HAP-1 (cell line): ENCODE results near the gene SDK1.
"Not testable (repeated sequence)": the region's sequence is repeated elsewhere in the genome, so short reads cannot be mapped to it uniquely, and the experiment has no call there.

Experiments used
- DNase-seq, 2 experiments: peaks; one replicate each; pipeline ENCODE4 v3.0.0-alpha.2; 2016 to 2020; ENCODE audit warnings: low spot score in 2 of 2
- H3K27me3 ChIP-seq: fragments of 250-450 bp; sonication (Bioruptor Pico); 2 replicates; pipeline ENCODE4 v1.5.1; 2020; ENCODE audit warnings: low read depth, mild to moderate bottlenecking, moderate library complexity
- H3K36me3 ChIP-seq: fragments of 250-450 bp; sonication (Bioruptor Pico); replicated peaks from 2 replicates; pipeline ENCODE4 v1.5.1; 2020; ENCODE audit warnings: mild to moderate bottlenecking
- H3K4me1 ChIP-seq: fragments of 250-450 bp; sonication (Bioruptor Pico); 2 replicates; pipeline ENCODE4 v1.5.1; 2020; ENCODE audit warnings: mild to moderate bottlenecking
- H3K4me3 ChIP-seq: fragments of 250-450 bp; sonication (Bioruptor Pico); 2 replicates; pipeline ENCODE4 v1.5.1; 2020; ENCODE audit warnings: mild to moderate bottlenecking, moderate library complexity
- H3K9me3 ChIP-seq: fragments of 250-450 bp; sonication (Bioruptor Pico); 2 replicates; pipeline ENCODE4 v1.5.1; 2020; ENCODE audit warnings: mild to moderate bottlenecking, moderate library complexity
- in situ Hi-C: fragments of 300-500 bp; cut with MboI; formaldehyde crosslinking; loops from 3 replicates; pipeline ENCODE4 v1.14.3; 2020; ENCODE audit warnings: low sequenced_read_pairs, inconsistent platforms, mixed read lengths

The SDK1 gene

GRCh38 chr7:3753868-3754267, 452.8 kb downstream of the SDK1 start:
- no peaks in the 10 kb centered on the region for H3K27me3 ChIP-seq
- no peaks in the 10 kb centered on the region for H3K4me1 ChIP-seq
- no peaks in the 10 kb centered on the region for H3K9me3 ChIP-seq
- H3K36me3 ChIP-seq, result no peaks in the 10 kb centered on the region
- DNase-seq, result no peak
- no peak overlapping the region for H3K4me3 ChIP-seq
- in situ Hi-C loops, result no loop called here

- H3K4me1 ChIP-seq, result no peaks in the 10 kb centered on the region
- H3K4me3 ChIP-seq, result no peak overlapping the region
Observed at GRCh38 chr7:3754493-3755341, 453.7 kb downstream of the SDK1 start.

GRCh38 chr7:3755778-3756453, 454.9 kb downstream of the SDK1 start:
- H3K27me3 ChIP-seq, H3K36me3 ChIP-seq, H3K9me3 ChIP-seq, DNase-seq, H3K4me1 ChIP-seq, in situ Hi-C loops, H3K4me3 ChIP-seq: not testable (repeated sequence)

More at GRCh38 chr7:3754493-3755341, 453.7 kb downstream of the SDK1 start:
- DNase-seq, result no peak
- no peaks in the 10 kb centered on the region for H3K27me3 ChIP-seq
- H3K36me3 ChIP-seq, result no peaks in the 10 kb centered on the region
- H3K9me3 ChIP-seq, result no peaks in the 10 kb centered on the region
- in situ Hi-C loops, result no loop called here

- H3K4me3 ChIP-seq, result no peak overlapping the region
- in situ Hi-C loops, result no loop called here
- no peak for DNase-seq
Observed at GRCh38 chr7:3757059-3757458, 456.0 kb downstream of the SDK1 start.

GRCh38 chr7:3760651-3761050, 459.6 kb downstream of the SDK1 start:
- Histone ChIP-seq H3K4me1 (no peaks in the 10 kb centered on the region), H3K27me3 (no peaks in the 10 kb centered on the region), H3K4me3 (no peak overlapping the region), H3K36me3 (no peaks in the 10 kb centered on the region), H3K9me3 (no peaks in the 10 kb centered on the region)
- DNase-seq, result no peak
- in situ Hi-C loops, result no loop called here

More at GRCh38 chr7:3757059-3757458, 456.0 kb downstream of the SDK1 start:
- H3K9me3 ChIP-seq, result no peaks in the 10 kb centered on the region
- no peaks in the 10 kb centered on the region for H3K36me3 ChIP-seq
- no peaks in the 10 kb centered on the region for H3K27me3 ChIP-seq
- H3K4me1 ChIP-seq, result no peaks in the 10 kb centered on the region

- no peaks in the 10 kb centered on the region for H3K36me3 ChIP-seq
- in situ Hi-C loops, result no loop called here
- no peaks in the 10 kb centered on the region for H3K27me3 ChIP-seq
- no peak for DNase-seq
- H3K9me3 ChIP-seq, result no peaks in the 10 kb centered on the region
- H3K4me1 ChIP-seq, result no peaks in the 10 kb centered on the region
- no peak overlapping the region for H3K4me3 ChIP-seq
Observed at GRCh38 chr7:3762146-3762831, 461.2 kb downstream of the SDK1 start.

GRCh38 chr7:3767917-3768777, 467.1 kb downstream of the SDK1 start:
- in situ Hi-C loops, result no loop called here
- Histone ChIP-seq H3K4me3 (no peak overlapping the region), H3K27me3 (no peaks in the 10 kb centered on the region), H3K4me1 (no peaks in the 10 kb centered on the region), H3K36me3 (no peaks in the 10 kb centered on the region), H3K9me3 (no peaks in the 10 kb centered on the region)
- no peak for DNase-seq

- Histone ChIP-seq H3K4me3 (no peak overlapping the region), H3K9me3 (no peaks in the 10 kb centered on the region), H3K27me3 (no peaks in the 10 kb centered on the region), H3K4me1 (no peaks in the 10 kb centered on the region), H3K36me3 (no peaks in the 10 kb centered on the region)
- DNase-seq, result no peak
- in situ Hi-C loops, result no loop called here
Observed at GRCh38 chr7:3771906-3772305, 470.9 kb downstream of the SDK1 start.

- Histone ChIP-seq H3K36me3 (no peaks in the 10 kb centered on the region), H3K27me3 (no peaks in the 10 kb centered on the region), H3K9me3 (no peaks in the 10 kb centered on the region), H3K4me3 (no peak overlapping the region), H3K4me1 (no peaks in the 10 kb centered on the region)
- no peak for DNase-seq
- in situ Hi-C loops, result no loop called here
Observed at GRCh38 chr7:3778345-3778744, 477.3 kb downstream of the SDK1 start.

GRCh38 chr7:3780016-3780415, 479.0 kb downstream of the SDK1 start:
- no peaks in the 10 kb centered on the region for H3K4me1 ChIP-seq
- in situ Hi-C loops, result no loop called here

GRCh38 chr7:3780525-3780924, 479.5 kb downstream of the SDK1 start:
- no peak for DNase-seq
- H3K4me3 ChIP-seq, result no peak overlapping the region
- H3K27me3 ChIP-seq, result no peaks in the 10 kb centered on the region
- H3K9me3 ChIP-seq, result no peaks in the 10 kb centered on the region
- H3K4me1 ChIP-seq, result no peaks in the 10 kb centered on the region
- in situ Hi-C loops, result no loop called here
- H3K36me3 ChIP-seq, result no peaks in the 10 kb centered on the region

More at GRCh38 chr7:3780016-3780415, 479.0 kb downstream of the SDK1 start:
- DNase-seq, result no peak
- Histone ChIP-seq H3K36me3 (no peaks in the 10 kb centered on the region), H3K9me3 (no peaks in the 10 kb centered on the region), H3K27me3 (no peaks in the 10 kb centered on the region), H3K4me3 (no peak overlapping the region)

- no peak for DNase-seq
- no peaks in the 10 kb centered on the region for H3K27me3 ChIP-seq
- H3K36me3 ChIP-seq, result no peaks in the 10 kb centered on the region
- in situ Hi-C loops, result no loop called here
- no peak overlapping the region for H3K4me3 ChIP-seq
- no peaks in the 10 kb centered on the region for H3K4me1 ChIP-seq
- H3K9me3 ChIP-seq, result no peaks in the 10 kb centered on the region
Observed at GRCh38 chr7:3781607-3782006, 480.6 kb downstream of the SDK1 start.

GRCh38 chr7:3787717-3788264, 486.7 kb downstream of the SDK1 start:
- Histone ChIP-seq H3K4me1 (no peaks in the 10 kb centered on the region), H3K4me3 (no peak overlapping the region), H3K9me3 (no peaks in the 10 kb centered on the region), H3K27me3 (no peaks in the 10 kb centered on the region), H3K36me3 (no peaks in the 10 kb centered on the region)
- DNase-seq, result no peak
- in situ Hi-C loops, result no loop called here
